Fibroblast of skin of right quadriceps (primary cell): Measurements from ENCODE around the gene DDX27.
"Not testable (repeated sequence)": the region's sequence is repeated elsewhere in the genome, so short reads cannot be mapped to it uniquely, and the experiment has no call there.

Source experiments
- DNase-seq: peaks from one replicate; pipeline ENCODE4 v3.0.0-alpha.2; 2013

DDX27 gene

GRCh38 chr20:49219091-49219923 lies at the start of gene DDX27:
TSS of gene DDX27 (plus strand) at chr20:49219416. CDS start at chr20:49219449, 33 bp downstream.
- DNase-seq = peak; percentile 99

GRCh38 chr20:49169547-49169946 lies 49.7 kb upstream of the DDX27 start:
- DNase-seq = no peak

- no peak for DNase-seq
Measured at GRCh38 chr20:49170714-49171113, 48.5 kb upstream of the DDX27 start.

- no peak for DNase-seq
Measured at GRCh38 chr20:49171909-49172308, 47.3 kb upstream of the DDX27 start.

- DNase-seq = no peak
Measured at GRCh38 chr20:49172413-49172812, 46.8 kb upstream of the DDX27 start.

DNA sequence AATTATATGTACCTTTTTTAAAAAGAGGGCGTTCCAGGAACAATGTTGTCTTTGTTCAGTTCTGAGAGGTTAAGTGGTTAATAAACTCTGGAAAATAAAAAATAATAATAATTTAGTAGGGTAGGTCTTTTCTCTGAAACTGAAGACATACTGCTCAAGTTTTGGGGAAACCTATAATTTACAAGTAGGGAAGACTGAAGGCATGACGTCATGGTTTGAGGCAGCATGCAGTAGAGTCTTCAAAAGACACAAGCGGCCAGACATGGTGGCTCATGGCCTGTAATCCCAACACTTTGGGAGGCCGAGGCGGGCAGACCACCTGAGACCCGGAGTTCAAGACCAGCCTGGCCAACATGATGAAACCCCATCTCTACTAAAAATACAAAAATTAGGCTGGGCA lies 45.0 kb upstream of the DDX27 start:
- no peak for DNase-seq

- no peak for DNase-seq
Measured at GRCh38 chr20:49179368-49180277, 39.6 kb upstream of the DDX27 start.

DNA sequence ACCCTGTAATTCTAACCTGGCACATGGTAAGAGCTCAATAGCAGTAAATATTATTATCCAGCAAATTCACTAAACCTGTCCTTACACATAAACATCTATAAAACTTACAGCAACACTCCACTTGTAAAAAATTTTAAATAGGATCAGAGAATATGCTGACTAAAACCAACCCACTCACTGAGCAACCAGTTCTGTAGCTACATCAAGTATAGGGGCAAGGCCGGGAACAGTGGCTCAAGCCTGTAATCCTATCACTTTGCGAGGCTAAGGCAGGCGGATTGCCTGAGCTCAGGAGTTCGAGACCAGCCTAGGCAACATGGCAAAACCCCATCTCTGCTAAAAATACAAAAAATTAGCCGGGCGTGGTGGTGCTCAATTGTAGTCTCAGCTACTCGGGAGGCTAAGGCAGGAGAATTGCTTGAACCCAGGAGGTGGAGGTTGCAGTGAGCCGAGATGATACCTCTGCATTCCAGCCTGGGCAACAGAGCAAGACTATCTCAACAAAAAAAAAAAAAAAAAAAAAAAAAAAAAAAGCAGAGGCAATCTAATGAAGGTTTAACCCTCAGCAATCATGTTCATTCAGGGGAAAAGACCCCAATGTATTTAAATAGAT lies 37.8 kb upstream of the DDX27 start:
- DNase-seq = no peak

- DNase-seq = no peak
Measured at GRCh38 chr20:49183444-49183843, 35.8 kb upstream of the DDX27 start.

- DNase-seq = not testable (repeated sequence)
Measured at GRCh38 chr20:49184084-49184501, 35.1 kb upstream of the DDX27 start.

DNA sequence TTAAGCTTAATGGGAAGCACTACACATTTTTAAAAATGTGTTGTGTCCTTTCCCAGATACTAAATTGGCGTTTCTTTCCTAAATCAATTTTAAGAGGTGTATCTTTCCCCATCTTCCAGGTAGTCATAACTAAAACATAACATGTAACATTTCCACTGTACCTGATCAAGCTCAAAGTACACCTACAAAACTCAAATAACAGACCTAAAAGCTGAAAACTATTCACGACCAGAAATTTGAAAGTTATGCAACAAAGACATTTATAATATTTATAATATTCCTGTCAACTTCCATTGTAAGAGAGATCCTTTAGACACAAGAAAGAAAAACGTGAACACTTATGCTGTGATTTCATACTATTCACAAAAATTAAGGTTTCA lies 34.5 kb upstream of the DDX27 start:
- no peak for DNase-seq

GRCh38 chr20:49185071-49185761 lies 34.0 kb upstream of the DDX27 start:
- no peak for DNase-seq

DNA sequence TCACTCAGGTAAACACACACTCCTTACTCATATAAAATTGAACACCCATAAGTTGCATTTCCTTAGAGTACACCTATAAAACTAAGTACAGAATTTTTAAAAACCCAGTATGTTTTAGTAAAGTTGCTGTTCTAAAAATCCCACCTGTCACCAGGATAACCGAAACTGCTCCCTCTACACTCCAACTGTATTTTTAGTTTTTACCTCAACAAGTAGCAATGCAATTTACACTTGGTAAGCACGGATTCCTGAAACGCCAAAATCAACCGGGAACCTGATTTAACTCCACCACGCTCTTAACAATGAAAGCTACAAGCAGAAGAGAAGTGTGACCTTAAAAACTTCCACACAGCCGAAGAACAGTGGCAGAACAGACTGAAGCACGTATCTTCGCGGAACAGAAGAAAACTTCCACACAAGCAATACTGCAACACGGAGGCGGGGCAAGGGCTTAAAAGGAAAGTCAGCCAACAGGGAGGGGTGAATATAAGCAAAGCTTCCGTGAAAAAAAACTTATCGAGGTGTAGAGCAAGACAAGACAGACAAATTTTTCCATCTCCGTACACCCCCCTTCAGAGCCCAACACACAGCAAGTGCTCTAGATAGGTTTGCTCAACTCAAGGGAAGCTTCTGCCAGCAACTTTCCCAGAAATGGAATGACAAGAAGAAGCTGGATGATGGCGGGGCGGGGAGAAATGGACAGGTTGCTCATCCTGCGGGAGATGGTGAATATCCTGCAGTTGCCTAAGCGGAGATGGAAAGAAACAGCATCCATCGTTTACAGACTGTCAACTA lies 32.5 kb upstream of the DDX27 start:
- DNase-seq = peak; percentile 25

GRCh38 chr20:49187330-49187850 lies 31.8 kb upstream of the DDX27 start:
- no peak for DNase-seq

DNA sequence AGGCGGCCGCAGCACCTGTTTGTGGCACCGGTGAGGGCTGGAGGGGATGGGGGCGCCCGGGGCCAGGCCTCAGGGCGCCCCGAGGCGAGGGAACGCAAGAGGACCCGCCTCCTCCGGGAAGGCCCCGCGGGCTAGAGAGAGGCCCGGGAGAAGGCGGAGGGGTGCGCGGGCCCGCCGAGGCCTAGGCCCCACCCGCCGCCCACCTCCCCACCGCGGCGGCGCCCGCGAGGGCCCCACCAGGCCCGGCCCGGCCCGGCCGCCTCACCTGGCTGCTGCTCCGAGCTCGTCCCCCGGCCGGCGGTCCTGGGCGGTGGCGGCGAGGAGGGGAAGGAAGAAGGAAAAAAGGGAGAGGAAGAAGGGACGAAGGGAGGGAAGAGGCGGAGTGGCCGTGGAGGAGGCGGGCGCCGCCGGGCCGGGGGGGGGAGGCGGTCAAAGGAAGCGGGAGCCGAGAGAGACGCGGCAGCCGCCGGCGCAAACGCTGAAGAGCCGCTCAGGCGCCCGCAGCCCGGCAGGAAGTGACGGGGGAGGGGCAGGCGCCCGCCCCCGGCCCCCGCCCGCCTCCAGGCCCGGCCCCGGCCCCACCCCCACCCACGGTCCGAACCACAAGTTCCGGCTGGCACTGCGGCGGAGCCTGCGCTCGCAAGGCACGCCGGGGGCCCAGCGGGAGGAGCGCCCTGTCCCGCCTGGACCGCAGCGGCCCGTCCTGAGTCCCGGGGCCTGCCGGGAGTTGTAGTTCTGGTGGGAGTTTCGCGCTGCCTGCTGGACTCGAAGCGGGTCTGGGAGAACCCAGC lies 31.2 kb upstream of the DDX27 start, which contains the start of gene STAU1:
Gene STAU1 (minus strand): TSS at position 484 of the 791 bp plus-strand sequence. CDS start 22,133 bp downstream, outside the sequence.
- peak; percentile 96 for DNase-seq

GRCh38 chr20:49192944-49193518 lies 26.2 kb upstream of the DDX27 start:
- DNase-seq = not testable (repeated sequence)

GRCh38 chr20:49199729-49200293 lies 19.4 kb upstream of the DDX27 start:
- DNase-seq = no peak

- DNase-seq = no peak
Measured at GRCh38 chr20:49203011-49203410, 16.2 kb upstream of the DDX27 start.

DNA sequence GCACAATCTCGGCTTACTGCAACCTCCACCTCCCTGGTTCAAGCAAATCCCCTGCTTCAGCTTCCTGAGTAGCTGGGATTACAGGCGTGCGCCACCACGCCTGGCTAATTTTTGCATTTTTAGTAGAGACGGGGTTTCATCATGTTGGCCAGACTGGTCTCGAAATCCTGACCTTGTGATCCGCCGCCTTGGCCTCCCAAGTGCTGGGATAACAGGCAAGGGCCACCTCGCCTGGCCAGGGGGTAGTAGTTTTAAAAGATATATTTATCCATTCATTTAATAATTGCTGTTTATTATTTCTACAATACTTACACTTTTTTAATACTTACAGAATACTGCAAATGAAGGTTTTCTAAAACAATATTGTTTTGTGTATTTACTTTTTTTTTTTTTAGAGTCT lies 15.5 kb upstream of the DDX27 start:
- no peak for DNase-seq

DNA sequence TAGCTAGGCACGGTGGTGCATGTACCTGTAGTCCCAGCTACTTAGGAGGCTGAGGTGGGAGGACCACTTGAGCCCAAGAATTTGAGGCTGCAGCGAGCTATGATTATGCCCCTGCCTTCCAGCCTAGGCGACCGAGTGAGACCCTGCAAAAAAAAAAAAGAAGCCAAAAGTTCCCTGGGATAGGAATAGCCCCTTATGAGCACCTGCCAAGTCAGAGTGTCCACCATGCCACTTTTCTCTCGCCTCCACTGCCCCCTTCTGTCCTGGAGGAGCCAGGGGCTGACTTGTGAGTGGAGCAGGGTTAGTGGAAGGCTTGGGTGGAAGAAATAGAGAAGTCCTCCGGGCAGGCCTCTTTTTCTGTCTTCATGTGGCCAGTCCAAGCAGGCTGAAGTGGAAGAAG lies 12.1 kb upstream of the DDX27 start:
- DNase-seq = no peak
